Measurements from ENCODE around the gene SGCA. TPM values are rescaled to one million over a fixed set of nuclear protein-coding genes. Genes with fewer than 3 reads are reported as not detected.

The SGCA gene
- total and polyA plus RNA-seq, 7 donors, result 2.5 to 80.1 (median 27.3) TPM

- WGBS, 2 donors, result 78 to 91% methylated on average over 8 of the region's 8 CpGs
- intact Hi-C loops (cut with DNase I), result no loop called here
- no peak for DNase-seq
- Histone ChIP-seq H3K9me3 (no peaks in the 10 kb centered on the region), H3K27ac (peak overlapping the region; percentile 89 to 95 (median 92)), H3K27me3 (no peaks in the 10 kb centered on the region), H3K4me1 (peaks cover 0 to 45% (median 41%) of the 10 kb centered on the region in 4 donors), H3K4me3 (no peak overlapping the region), H3K36me3 (no peaks in the 10 kb centered on the region)
- TF ChIP-seq EP300 (IDR thresholded peaks at IDR 0.05) (no peak), CTCF (IDR thresholded peaks at IDR 0.05) (no peak), POLR2AphosphoS5 (IDR thresholded peaks at IDR 0.05) (no peak), POLR2A (IDR thresholded peaks at IDR 0.05) (no peak)
These were observed 10.5 kb upstream of the SGCA start for GRCh38 chr17:50155115-50155819.

DNA sequence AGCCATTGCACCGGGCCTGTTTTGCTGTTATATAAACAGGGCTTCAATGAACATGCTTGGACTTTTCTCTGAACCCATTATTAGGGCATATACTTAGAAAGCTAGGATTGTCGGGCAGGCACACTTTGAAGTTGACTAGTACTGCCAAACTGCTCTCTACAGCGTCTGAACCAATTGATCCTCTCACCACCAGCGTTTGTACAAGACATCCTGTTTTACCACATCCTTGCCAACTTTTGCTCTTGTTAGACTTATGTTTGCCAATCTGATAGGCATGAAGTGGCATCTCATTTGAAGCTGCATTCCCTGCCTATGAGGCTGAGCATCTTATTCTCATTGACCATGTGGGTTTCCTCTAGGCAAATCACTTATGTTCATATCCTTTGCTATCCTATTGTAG is 7.9 kb upstream of the SGCA start:
- no peak overlapping the region for H3K27ac ChIP-seq
- H3K4me1 ChIP-seq, result peaks cover 0 to 40% (median 36%) of the 10 kb centered on the region in 4 donors
- no peaks in the 10 kb centered on the region for H3K36me3 ChIP-seq
- no peak for DNase-seq
- no peaks in the 10 kb centered on the region for H3K27me3 ChIP-seq
- no peak overlapping the region for H3K4me3 ChIP-seq
- intact Hi-C loops (cut with DNase I), result no loop called here
- no peaks in the 10 kb centered on the region for H3K9me3 ChIP-seq
- 63 to 64% methylated on average over 4 of the region's 4 CpGs for WGBS, 2 donors
- TF ChIP-seq POLR2A (IDR thresholded peaks at IDR 0.05) (no peak), CTCF (IDR thresholded peaks at IDR 0.05) (no peak), POLR2AphosphoS5 (IDR thresholded peaks at IDR 0.05) (no peak), EP300 (IDR thresholded peaks at IDR 0.05) (no peak)

- Histone ChIP-seq H3K9me3 (no peaks in the 10 kb centered on the region), H3K36me3 (no peaks in the 10 kb centered on the region), H3K27me3 (no peaks in the 10 kb centered on the region), H3K4me3 (peak overlapping the region; percentile 48 to 61 (median 52)), H3K27ac (peak overlapping the region; percentile 73 to 80 (median 77)), H3K4me1 (peaks cover 2 to 37% (median 27%) of the 10 kb centered on the region in 4 donors)
- WGBS, 2 donors, result 0 to 1% methylated on average over 53 of the region's 53 CpGs
- intact Hi-C loops (cut with DNase I), result loop anchor here (2.0 to 5.0 kb wide), 2 partner anchors 20 to 44 kb away; no protein-coding TSS in a partner anchor
- peak; percentile 96 for DNase-seq
- TF ChIP-seq POLR2A (IDR thresholded peaks at IDR 0.05) (peak in 1 of 2 donors; percentile 44), POLR2AphosphoS5 (IDR thresholded peaks at IDR 0.05) (peak; percentile 70 to 93 (median 86)), EP300 (IDR thresholded peaks at IDR 0.05) (no peak), CTCF (IDR thresholded peaks at IDR 0.05) (peak; percentile 84 to 98 (median 90))
These were observed 4.5 kb upstream of the SGCA start for GRCh38 chr17:50161023-50161910.

GRCh38 chr17:50161911-50162288 is 3.9 kb upstream of the SGCA start:
- intact Hi-C loops (cut with DNase I), result loop anchor here (2.0 to 5.0 kb wide), 2 partner anchors 21 to 45 kb away; no protein-coding TSS in a partner anchor
- Histone ChIP-seq H3K27me3 (no peaks in the 10 kb centered on the region), H3K36me3 (no peaks in the 10 kb centered on the region), H3K27ac (peak overlapping the region; percentile 73 to 80 (median 77)), H3K4me1 (peaks cover 2 to 41% (median 29%) of the 10 kb centered on the region in 4 donors), H3K9me3 (no peaks in the 10 kb centered on the region), H3K4me3 (peak overlapping the region in 3 of 4 donors; percentile 48 to 61 (median 56))
- TF ChIP-seq POLR2AphosphoS5 (IDR thresholded peaks at IDR 0.05) (no peak), POLR2A (IDR thresholded peaks at IDR 0.05) (no peak), EP300 (IDR thresholded peaks at IDR 0.05) (no peak), CTCF (IDR thresholded peaks at IDR 0.05) (no peak)
- 34 to 63% methylated on average over 16 of the region's 16 CpGs for WGBS, 2 donors
- no peak for DNase-seq
